GM23248 (cell line): ENCODE results near the gene NOS2. TPM values are rescaled to one million over a fixed set of nuclear protein-coding genes. Genes with fewer than 3 reads are reported as not detected.
"Not testable (repeated sequence)": the region's sequence is repeated elsewhere in the genome, so short reads cannot be mapped to it uniquely, and the experiment has no call there.

ENCODE experiments used
- DNase-seq: peaks from one replicate; pipeline ENCODE4 v3.0.0-alpha.2; 2015
- H2AFZ ChIP-seq: fragments of 200-600 bp; sonication (generic); 2 replicates; pipeline ENCODE4 v1.6.1; 2016; ENCODE audit warnings: antibody characterized with exemption
- H3F3A ChIP-seq: fragments of 200-600 bp; sonication (generic); 2 replicates; pipeline ENCODE4 v1.6.1; 2016; ENCODE audit warnings: mild to moderate bottlenecking, antibody characterized with exemption, mixed run types; ENCODE audit not compliant: insufficient read depth
- H3K27ac ChIP-seq: fragments of 200-600 bp; sonication (generic); 2 replicates; pipeline ENCODE4 v1.5.1; 2016; ENCODE audit warnings: mild to moderate bottlenecking
- H3K27me3 ChIP-seq: fragments of 200-600 bp; sonication (generic); replicated peaks from 2 replicates; pipeline ENCODE4 v1.6.1; 2016; ENCODE audit warnings: mild to moderate bottlenecking; ENCODE audit not compliant: insufficient read depth
- H3K36me3 ChIP-seq: fragments of 200-600 bp; sonication (generic); 2 replicates; pipeline ENCODE4 v1.6.1; 2016; ENCODE audit warnings: low read depth, mild to moderate bottlenecking
- H3K4me1 ChIP-seq: fragments of 200-600 bp; sonication (generic); 2 replicates; pipeline ENCODE4 v1.6.1; 2016; ENCODE audit warnings: mild to moderate bottlenecking; ENCODE audit not compliant: insufficient read depth
- H3K4me2 ChIP-seq: fragments of 200-600 bp; sonication (generic); one replicate; pipeline ENCODE4 v1.6.1; 2016; ENCODE audit warnings: mild to moderate bottlenecking; ENCODE audit not compliant: unreplicated experiment
- H3K4me3 ChIP-seq: fragments of 200-600 bp; sonication (generic); 2 replicates; pipeline ENCODE4 v1.5.1; 2016; ENCODE audit warnings: mild to moderate bottlenecking
- H3K79me2 ChIP-seq: fragments of 200-600 bp; sonication (generic); 2 replicates; pipeline ENCODE4 v1.6.1; 2016; ENCODE audit warnings: mild to moderate bottlenecking; ENCODE audit not compliant: insufficient read depth
- H3K9ac ChIP-seq: fragments of 200-600 bp; sonication (generic); 2 replicates; pipeline ENCODE4 v1.6.1; 2016; ENCODE audit warnings: mild to moderate bottlenecking
- H3K9me2 ChIP-seq: fragments of 200-600 bp; sonication (generic); 2 replicates; pipeline ENCODE4 v1.6.1; 2016; ENCODE audit warnings: mixed run types, mild to moderate bottlenecking, moderate library complexity; ENCODE audit not compliant: insufficient read depth
- H3K9me3 ChIP-seq: fragments of 200-600 bp; sonication (generic); one replicate; pipeline ENCODE4 v1.6.1; 2017; ENCODE audit warnings: low read depth
- H4K20me1 ChIP-seq: fragments of 200-600 bp; sonication (generic); 2 replicates; pipeline ENCODE4 v1.6.0; 2016; ENCODE audit not compliant: insufficient read depth
- EZH2 ChIP-seq: fragments of 200-600 bp; sonication (generic); IDR thresholded peaks from 2 replicates; pipeline ENCODE4 v1.6.1; 2018; ENCODE audit warnings: antibody characterized with exemption, mild to moderate bottlenecking; ENCODE audit not compliant: insufficient read depth, poor library complexity, severe bottlenecking
- EZH2phosphoT487 ChIP-seq: fragments of 200-600 bp; sonication (generic); IDR thresholded peaks from 2 replicates; pipeline ENCODE4 v1.6.1; 2018; ENCODE audit warnings: antibody characterized with exemption, moderate library complexity, mild to moderate bottlenecking, low read depth; ENCODE audit not compliant: insufficient read depth
- WGBS, 2 experiments: methylation state at CpG; one replicate each; pipeline ENCODE4 v1.1.6; 2015 to 2017; ENCODE audit warnings: low lambda C conversion rate in 2 of 2, low coverage in 1 of 2; ENCODE audit errors: missing lambda C conversion rate in 2 of 2; 5-methylcytosine and 5-hydroxymethylcytosine counted together
- in situ Hi-C: fragments of 300-500 bp; cut with MboI; formaldehyde crosslinking; loops from 2 replicates; pipeline ENCODE4 v1.15.0; 2020
- polyA plus RNA-seq: library from polyadenylated mRNA; unstranded; fragments of >200 nt; fragmentation: Nextera tagmentation; extraction: Ambion mirVana; gene quantifications from 2 replicates; pipeline ENCODE4 v1.2.1, GENCODE V29; 2016
- total RNA-seq: library from RNA; depleted of rRNA; stranded (reverse); fragments of >200 nt; shearing (Covaris generic); gene quantifications from 2 replicates; pipeline ENCODE4 v1.2.3, GENCODE V29; 2014

NOS2 gene
- total and polyA plus RNA-seq, 2 experiments from 2014 or later, result not detected

GRCh38 chr17:27751166-27751565 is 49.2 kb downstream of the NOS2 start:
- Histone ChIP-seq H3K4me1 (no peaks in the 10 kb centered on the region), H3K27ac (no peak overlapping the region), H3K9me2 (no peaks in the 10 kb centered on the region), H3K4me3 (no peak overlapping the region), H3K27me3 (no peaks in the 10 kb centered on the region), H3K9ac (no peak overlapping the region), H3K79me2 (no peaks in the 10 kb centered on the region), H3K36me3 (no peaks in the 10 kb centered on the region), H3K9me3 (no peaks in the 10 kb centered on the region), H3K4me2 (no peak overlapping the region), H4K20me1 (no peaks in the 10 kb centered on the region), H2AFZ (no peak overlapping the region), H3F3A (no peaks in the 10 kb centered on the region)
- in situ Hi-C loops, result no loop called here
- 36 to 46% methylated on average over 8 of the region's 8 CpGs for WGBS, 2 experiments
- no peak for DNase-seq
- TF ChIP-seq EZH2, result no peak
- TF ChIP-seq EZH2phosphoT487, result no peak

GRCh38 chr17:27749562-27750150 is 50.7 kb downstream of the NOS2 start:
- not testable (repeated sequence) for H3K9me3 ChIP-seq, H3K4me2 ChIP-seq, H2AFZ ChIP-seq, DNase-seq, H3K27me3 ChIP-seq, H3K79me2 ChIP-seq, H3F3A ChIP-seq, H3K9ac ChIP-seq, H3K4me1 ChIP-seq, H3K36me3 ChIP-seq, H3K27ac ChIP-seq, H3K4me3 ChIP-seq, H3K9me2 ChIP-seq, H4K20me1 ChIP-seq
- 62 to 68% methylated on average over 15 of the region's 15 CpGs for WGBS, 2 experiments
- in situ Hi-C loops, result loop anchor here (10.0 kb wide), 1 partner anchor 125 kb away; no protein-coding TSS in a partner anchor

- Histone ChIP-seq H3K9me3 (no peaks in the 10 kb centered on the region), H3K9ac (no peak overlapping the region), H3K4me1 (no peaks in the 10 kb centered on the region), H3K4me3 (no peak overlapping the region), H3K36me3 (no peaks in the 10 kb centered on the region), H2AFZ (no peak overlapping the region), H3F3A (no peaks in the 10 kb centered on the region), H3K79me2 (no peaks in the 10 kb centered on the region), H4K20me1 (no peaks in the 10 kb centered on the region), H3K27me3 (no peaks in the 10 kb centered on the region), H3K27ac (no peak overlapping the region), H3K4me2 (no peak overlapping the region), H3K9me2 (no peaks in the 10 kb centered on the region)
- DNase-seq, result no peak
- TF ChIP-seq EZH2phosphoT487 (no peak), EZH2 (no peak)
- in situ Hi-C loops, result loop anchor here (10.0 kb wide), 1 partner anchor 124 kb away; no protein-coding TSS in a partner anchor
- WGBS, 2 experiments, result 48 to 49% methylated on average over 5 of the region's 5 CpGs
These were observed 51.9 kb downstream of the NOS2 start for GRCh38 chr17:27748360-27748825.

- H4K20me1 ChIP-seq, result no peaks in the 10 kb centered on the region
- H3K4me2 ChIP-seq, result no peak overlapping the region
- WGBS, 2 experiments, result 68 to 70% methylated on average over 13 of the region's 13 CpGs
- H3K9ac ChIP-seq, result no peak overlapping the region
- H3F3A ChIP-seq, result no peaks in the 10 kb centered on the region
- no peaks in the 10 kb centered on the region for H3K27me3 ChIP-seq
- no peak overlapping the region for H2AFZ ChIP-seq
- no peaks in the 10 kb centered on the region for H3K9me2 ChIP-seq
- DNase-seq, result no peak
- no peak overlapping the region for H3K27ac ChIP-seq
- no peak overlapping the region for H3K4me3 ChIP-seq
- TF ChIP-seq EZH2phosphoT487, result no peak
- TF ChIP-seq EZH2, result no peak
- no peaks in the 10 kb centered on the region for H3K79me2 ChIP-seq
- in situ Hi-C loops, result loop anchor here (10.0 kb wide), 1 partner anchor 123 kb away; no protein-coding TSS in a partner anchor
- H3K4me1 ChIP-seq, result no peaks in the 10 kb centered on the region
- H3K9me3 ChIP-seq, result no peaks in the 10 kb centered on the region
- no peaks in the 10 kb centered on the region for H3K36me3 ChIP-seq
These were observed 52.6 kb downstream of the NOS2 start for GRCh38 chr17:27747462-27748359.
